PC-3 (cell line): ENCODE measurements around the gene HGS. TPM values are rescaled to one million over a fixed set of nuclear protein-coding genes. Genes with fewer than 3 reads are reported as not detected.

ENCODE experiments used
- ATAC-seq: fragments of 200-7000 bp; cut with Tn5 transposase; 2 replicates; pipeline ENCODE4 v1.9.1; 2020; ENCODE audit warnings: mild to moderate bottlenecking, moderate library complexity
- BruUV-seq: library from RNA; stranded (reverse); fragments of 400-500 nt; replicated peaks from 2 replicates; lab custom pipeline; 2021; lab: Mats Ljungman, UMichigan
- CTCF ChIA-PET: fragments of 300-600 bp; sonication (Branson Sonifier 250); formaldehyde crosslinking; loops from one replicate; lab custom pipeline; 2022; ENCODE audit warnings: antibody characterized with exemption; lab: Charles Lee
- POLR2A ChIA-PET: fragments of 300-600 bp; sonication (Branson Sonifier 250); formaldehyde crosslinking; loops from one replicate; lab custom pipeline; 2022; ENCODE audit warnings: antibody characterized with exemption; ENCODE audit not compliant: unreplicated experiment; lab: Charles Lee
- DNase-seq: peaks from one replicate; pipeline ENCODE4 v3.0.0-alpha.2; 2015
- H2AFZ ChIP-seq: fragments of 300-600 bp; sonication (generic); 2 replicates; pipeline ENCODE4 v1.6.0; 2016; ENCODE audit warnings: antibody characterized with exemption, low read length
- H3F3A ChIP-seq: fragments of 300-600 bp; sonication (generic); one replicate; pipeline ENCODE4 v1.6.0; 2017; ENCODE audit warnings: antibody characterized with exemption, low read length, control low read depth, mild to moderate bottlenecking; ENCODE audit not compliant: unreplicated experiment
- H3K27ac ChIP-seq: fragments of 300-600 bp; sonication (generic); 2 replicates; pipeline ENCODE4 v1.5.1; 2016; ENCODE audit warnings: mild to moderate bottlenecking, low read length
- H3K27me3 ChIP-seq: fragments of 300-600 bp; sonication (generic); 2 replicates; pipeline ENCODE4 v1.6.1; 2016; ENCODE audit warnings: low read length, mixed read lengths
- H3K36me3 ChIP-seq: fragments of 300-600 bp; sonication (generic); 2 replicates; pipeline ENCODE4 v1.6.1; 2016; ENCODE audit warnings: low read depth, mixed run types, low read length, mixed read lengths
- H3K4me1 ChIP-seq: fragments of 300-600 bp; sonication (generic); 2 replicates; pipeline ENCODE4 v1.5.1; 2016; ENCODE audit warnings: low read length; ENCODE audit not compliant: insufficient read depth
- H3K4me2 ChIP-seq: fragments of 300-600 bp; sonication (generic); 2 replicates; pipeline ENCODE4 v1.6.0; 2016; ENCODE audit warnings: low read length
- H3K4me3 ChIP-seq: fragments of 300-600 bp; sonication (generic); 2 replicates; pipeline ENCODE4 v1.5.1; 2016; ENCODE audit warnings: mild to moderate bottlenecking, low read length, mixed read lengths
- H3K79me2 ChIP-seq: fragments of 300-600 bp; sonication (generic); 2 replicates; pipeline ENCODE4 v1.6.1; 2017; ENCODE audit warnings: low read length, mixed read lengths
- H3K9ac ChIP-seq: fragments of 300-600 bp; sonication (generic); 2 replicates; pipeline ENCODE4 v1.6.0; 2016; ENCODE audit warnings: mild to moderate bottlenecking, low read length
- H3K9me2 ChIP-seq: fragments of 300-600 bp; sonication (generic); replicated peaks from 2 replicates; pipeline ENCODE4 v1.6.1; 2016; ENCODE audit warnings: mixed run types, low read length, mixed read lengths
- H3K9me3 ChIP-seq: fragments of 300-600 bp; sonication (generic); 2 replicates; pipeline ENCODE4 v1.6.1; 2016; ENCODE audit warnings: low read length, mixed read lengths
- H4K20me1 ChIP-seq: fragments of 300-600 bp; sonication (generic); 2 replicates; pipeline ENCODE4 v1.6.1; 2016; ENCODE audit warnings: low read length, mixed read lengths
- CTCF ChIP-seq: fragments of 300-600 bp; sonication (generic); conservative IDR thresholded peaks from 2 replicates; pipeline ENCODE4 v1.5.1; 2017; ENCODE audit warnings: antibody characterized with exemption, low read depth, mild to moderate bottlenecking, low read length
- EZH2 ChIP-seq: fragments of 300-600 bp; sonication (generic); IDR thresholded peaks from one replicate; pipeline ENCODE4 v1.6.1; 2017; ENCODE audit warnings: antibody characterized with exemption, mild to moderate bottlenecking, low read length; ENCODE audit not compliant: unreplicated experiment
- EZH2phosphoT487 ChIP-seq: fragments of 300-600 bp; sonication (generic); IDR thresholded peaks from 2 replicates; pipeline ENCODE4 v1.6.1; 2018; ENCODE audit warnings: mild to moderate bottlenecking, antibody characterized with exemption, low read length, borderline replicate concordance
- intact Hi-C: fragments of 100-400 bp; cut with micrococcal nuclease; formaldehyde crosslinking; loops from 2 replicates; pipeline ENCODE4 v1.9.0; 2023
- total RNA-seq: library from RNA; depleted of rRNA; stranded (reverse); fragments of >200 nt; gene quantifications from 2 replicates; pipeline ENCODE4 v1.2.3, GENCODE V29; 2014

Gene HGS
- total RNA-seq, 1 experiment from 2014 or later: 177 TPM

GRCh38 chr17:81734405-81735263, 50.8 kb downstream of the HGS start:
- H3K27me3 ChIP-seq: no peaks in the 10 kb centered on the region
- no TSS peak for BruUV-seq
- intact Hi-C loops: no loop called here
- H3K36me3 ChIP-seq: no peaks in the 10 kb centered on the region
- H3K9ac ChIP-seq: peak overlapping the region; percentile 25; the same call in 1 of the 2 replicates
- ChIA-PET CTCF (interaction anchor here (0.9 kb wide), 1 partner anchor 120 kb away, joined by 10 read pairs; no protein-coding TSS in a partner anchor), POLR2A (interaction anchor here (0.6 kb wide), 1 partner anchor 186 kb away, joined by 3 read pairs; no protein-coding TSS in a partner anchor)
- H4K20me1 ChIP-seq: no peaks in the 10 kb centered on the region
- peaks cover 32% of the 10 kb centered on the region for H3K4me1 ChIP-seq
- no peak overlapping the region for H2AFZ ChIP-seq
- no peaks in the 10 kb centered on the region for H3F3A ChIP-seq
- no peak for ATAC-seq
- no peaks in the 10 kb centered on the region for H3K9me2 ChIP-seq
- H3K79me2 ChIP-seq: no peaks in the 10 kb centered on the region
- H3K4me2 ChIP-seq: peak overlapping the region; percentile 91
- H3K9me3 ChIP-seq: no peaks in the 10 kb centered on the region
- TF ChIP-seq CTCF: no peak
- no peak for TF ChIP-seq EZH2
- no peak for TF ChIP-seq EZH2phosphoT487
- H3K27ac ChIP-seq: peak overlapping the region; percentile 68
- DNase-seq: no peak
- H3K4me3 ChIP-seq: no peak overlapping the region

GRCh38 chr17:81735264-81736102, 51.7 kb downstream of the HGS start:
- Histone ChIP-seq H3K4me3 (peak overlapping the region; percentile 61), H3K9me3 (no peaks in the 10 kb centered on the region), H3K36me3 (no peaks in the 10 kb centered on the region), H3K27ac (peak overlapping the region; percentile 68), H3F3A (no peaks in the 10 kb centered on the region), H3K4me2 (peak overlapping the region; percentile 91), H4K20me1 (no peaks in the 10 kb centered on the region), H3K4me1 (peaks cover 32% of the 10 kb centered on the region), H3K9ac (peak overlapping the region; percentile 25), H2AFZ (peak overlapping the region; percentile 78), H3K27me3 (no peaks in the 10 kb centered on the region), H3K9me2 (no peaks in the 10 kb centered on the region), H3K79me2 (no peaks in the 10 kb centered on the region)
- no peak for TF ChIP-seq EZH2phosphoT487
- no peak for TF ChIP-seq EZH2
- ChIA-PET CTCF (interaction anchor here (0.9 kb wide), 1 partner anchor 119 kb away, joined by 10 read pairs; no protein-coding TSS in a partner anchor), POLR2A (interaction anchor here (0.6 kb wide), 2 partner anchors 185 to 215 kb away, joined by 3 to 10 read pairs; no protein-coding TSS in a partner anchor)
- DNase-seq (peak; percentile 70), ATAC-seq (peak; percentile 65)
- intact Hi-C loops: no loop called here
- no TSS peak for BruUV-seq
